ENCODE results near the gene FAM168B. TPM values are rescaled to one million over a fixed set of nuclear protein-coding genes. Genes with fewer than 3 reads are reported as not detected.

The FAM168B gene
- total RNA-seq, 2 donors from 2014 or later, result 97.8 to 124 TPM

- no peaks in the 10 kb centered on the region for H3K27me3 ChIP-seq
- DNase-seq (ENCODE audit: low spot score), result no peak
- H3K4me1 ChIP-seq, result no peaks in the 10 kb centered on the region
- peaks cover 71% of the 10 kb centered on the region for H3K36me3 ChIP-seq
- no peaks in the 10 kb centered on the region for H3K9me3 ChIP-seq
- no peak overlapping the region for H3K4me3 ChIP-seq
- TF ChIP-seq CTCF (IDR thresholded peaks at IDR 0.05), result no peak
- no peak overlapping the region for H3K27ac ChIP-seq
Observed at GRCh38 chr2:131048641-131049040, 44.6 kb downstream of the FAM168B start.

- Histone ChIP-seq H3K4me3 (no peak overlapping the region), H3K27ac (no peak overlapping the region), H3K27me3 (no peaks in the 10 kb centered on the region), H3K9me3 (no peaks in the 10 kb centered on the region), H3K4me1 (no peaks in the 10 kb centered on the region), H3K36me3 (peaks cover 65% of the 10 kb centered on the region)
- no peak for DNase-seq (ENCODE audit: low spot score)
- no peak for TF ChIP-seq CTCF (IDR thresholded peaks at IDR 0.05)
Observed at GRCh38 chr2:131047920-131048560, 45.2 kb downstream of the FAM168B start.

GRCh38 chr2:131046918-131047652 is 46.2 kb downstream of the FAM168B start:
- no peak for TF ChIP-seq CTCF (IDR thresholded peaks at IDR 0.05)
- Histone ChIP-seq H3K36me3 (peaks cover 55% of the 10 kb centered on the region), H3K9me3 (no peaks in the 10 kb centered on the region), H3K4me1 (no peaks in the 10 kb centered on the region), H3K27ac (no peak overlapping the region), H3K4me3 (no peak overlapping the region), H3K27me3 (no peaks in the 10 kb centered on the region)
- no peak for DNase-seq (ENCODE audit: low spot score)

GRCh38 chr2:131046028-131046917 is 47.0 kb downstream of the FAM168B start:
- peaks cover 47% of the 10 kb centered on the region for H3K36me3 ChIP-seq
- no peaks in the 10 kb centered on the region for H3K9me3 ChIP-seq
- no peaks in the 10 kb centered on the region for H3K27me3 ChIP-seq
- H3K4me1 ChIP-seq, result no peaks in the 10 kb centered on the region
- H3K27ac ChIP-seq, result no peak overlapping the region
- no peak overlapping the region for H3K4me3 ChIP-seq
- no peak for TF ChIP-seq CTCF (IDR thresholded peaks at IDR 0.05)
- no peak for DNase-seq (ENCODE audit: low spot score)

- H3K36me3 ChIP-seq, result peaks cover 39% of the 10 kb centered on the region
- H3K4me1 ChIP-seq, result peaks cover 0 to 2% of the 10 kb centered on the region in 2 donors
- no peaks in the 10 kb centered on the region for H3K9me3 ChIP-seq
- DNase-seq (ENCODE audit: low spot score), result no peak
- H3K27me3 ChIP-seq, result no peaks in the 10 kb centered on the region
- H3K27ac ChIP-seq, result no peak overlapping the region
- H3K4me3 ChIP-seq, result no peak overlapping the region
- TF ChIP-seq CTCF (IDR thresholded peaks at IDR 0.05), result no peak
Observed at GRCh38 chr2:131045286-131046027, 47.8 kb downstream of the FAM168B start.
